ENCODE measurements around the gene PHF13. TPM values are rescaled to one million over a fixed set of nuclear protein-coding genes. Genes with fewer than 3 reads are reported as not detected.

Gene PHF13
- total RNA-seq, 6 experiments from 2014 or later: 2.7 to 6.2 (median 4.5) TPM

DNA sequence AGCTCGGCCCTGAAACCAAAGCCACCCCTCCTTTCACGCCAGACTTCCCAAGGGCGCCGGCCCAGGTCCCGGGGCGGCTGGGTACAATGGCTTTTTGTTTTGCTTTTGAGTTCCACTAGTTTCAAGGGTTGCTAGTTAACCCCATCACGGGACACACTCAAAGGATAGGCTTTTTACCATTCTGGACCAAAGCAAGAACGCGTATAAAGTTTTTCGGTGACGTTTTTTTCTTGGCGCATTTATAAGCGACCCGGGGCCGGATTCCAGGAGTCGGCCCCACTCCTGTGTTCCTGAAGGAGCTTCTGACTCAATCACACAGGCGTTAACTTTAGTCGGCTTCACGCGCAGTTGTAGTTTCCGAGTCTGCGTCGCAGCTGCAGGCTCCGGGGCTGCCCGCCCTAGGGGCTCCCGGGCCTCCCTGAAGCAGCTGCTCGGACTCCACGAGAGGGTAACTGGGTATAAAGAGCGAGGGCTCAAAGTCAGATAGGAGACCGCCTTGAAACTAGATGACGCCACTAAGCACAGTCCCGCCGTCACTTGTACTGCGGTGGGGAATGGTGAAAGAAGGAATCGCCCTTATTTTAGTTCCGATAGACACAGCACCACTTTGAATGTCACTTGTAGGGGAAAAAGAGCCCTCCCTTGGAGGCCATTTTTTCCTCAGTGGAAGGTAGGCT is 10.2 kb upstream of the PHF13 start:
- no peaks in the 10 kb centered on the region for H3K27me3 ChIP-seq
- intact Hi-C loops (cut with DNase I): no loop called here
- peaks cover 0 to 11% (median 3%) of the 10 kb centered on the region in 4 donors for H3K36me3 ChIP-seq
- peak overlapping the region; percentile 86 to 98 (median 92) for H3K4me3 ChIP-seq
- ATAC-seq (peak; percentile 3 to 6 (median 6)), DNase-seq (peak in 2 of 3 donors; percentile 49 to 66)
- peak overlapping the region; percentile 96 to 98 (median 98) for H3K27ac ChIP-seq
- H3K9me3 ChIP-seq: no peaks in the 10 kb centered on the region
- 0% methylated on average over 33 of the region's 36 CpGs for WGBS (ENCODE audit: insufficient coverage, low coverage, low lambda C conversion rate, missing lambda C conversion rate)
- TF ChIP-seq POLR2A (IDR thresholded peaks at IDR 0.05): no peak
- TF ChIP-seq, protein P1, sequence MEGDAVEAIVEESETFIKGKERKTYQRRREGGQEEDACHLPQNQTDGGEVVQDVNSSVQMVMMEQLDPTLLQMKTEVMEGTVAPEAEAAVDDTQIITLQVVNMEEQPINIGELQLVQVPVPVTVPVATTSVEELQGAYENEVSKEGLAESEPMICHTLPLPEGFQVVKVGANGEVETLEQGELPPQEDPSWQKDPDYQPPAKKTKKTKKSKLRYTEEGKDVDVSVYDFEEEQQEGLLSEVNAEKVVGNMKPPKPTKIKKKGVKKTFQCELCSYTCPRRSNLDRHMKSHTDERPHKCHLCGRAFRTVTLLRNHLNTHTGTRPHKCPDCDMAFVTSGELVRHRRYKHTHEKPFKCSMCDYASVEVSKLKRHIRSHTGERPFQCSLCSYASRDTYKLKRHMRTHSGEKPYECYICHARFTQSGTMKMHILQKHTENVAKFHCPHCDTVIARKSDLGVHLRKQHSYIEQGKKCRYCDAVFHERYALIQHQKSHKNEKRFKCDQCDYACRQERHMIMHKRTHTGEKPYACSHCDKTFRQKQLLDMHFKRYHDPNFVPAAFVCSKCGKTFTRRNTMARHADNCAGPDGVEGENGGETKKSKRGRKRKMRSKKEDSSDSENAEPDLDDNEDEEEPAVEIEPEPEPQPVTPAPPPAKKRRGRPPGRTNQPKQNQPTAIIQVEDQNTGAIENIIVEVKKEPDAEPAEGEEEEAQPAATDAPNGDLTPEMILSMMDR (IDR thresholded peaks at IDR 0.05): no peak
- peaks cover 0 to 53% (median 18%) of the 10 kb centered on the region in 4 donors for H3K4me1 ChIP-seq

DNA sequence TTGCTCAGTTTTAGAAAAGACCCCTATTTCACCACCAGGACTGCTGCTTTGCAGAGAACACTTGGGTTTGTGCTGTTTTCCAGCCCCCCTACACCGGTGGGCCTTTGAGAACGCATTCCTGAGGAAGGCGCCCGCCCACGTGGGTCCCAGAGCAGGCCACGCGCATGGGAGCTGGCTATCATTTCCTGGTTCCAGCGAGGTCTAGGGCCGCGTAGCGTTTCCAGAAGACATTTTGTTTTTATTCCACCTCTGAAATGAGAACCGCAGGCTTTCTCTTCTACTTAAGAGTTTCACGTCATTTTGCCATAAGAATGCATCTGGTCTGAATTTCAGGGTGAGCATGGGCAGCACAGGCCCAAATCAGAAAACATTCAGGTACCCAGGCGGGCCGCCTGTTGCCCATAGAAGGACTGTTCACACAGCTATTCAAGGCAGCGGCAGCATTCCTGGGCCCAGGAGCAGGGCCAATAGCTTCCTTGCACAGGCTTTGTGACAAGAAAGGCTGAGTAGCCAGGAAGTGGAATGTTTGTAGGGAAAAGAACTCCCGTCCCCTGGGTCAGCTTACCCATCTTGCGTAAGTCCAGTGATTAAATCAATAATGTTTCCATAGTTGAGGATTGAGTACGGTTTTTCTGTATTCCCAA is 9.5 kb upstream of the PHF13 start:
- Histone ChIP-seq H3K9me3 (no peaks in the 10 kb centered on the region), H3K27me3 (no peaks in the 10 kb centered on the region), H3K36me3 (peaks cover 0 to 4% (median under 1%) of the 10 kb centered on the region in 4 donors), H3K4me3 (peak overlapping the region; percentile 86 to 98 (median 92)), H3K4me1 (peaks cover 0 to 46% (median 17%) of the 10 kb centered on the region in 4 donors), H3K27ac (peak overlapping the region; percentile 96 to 98 (median 98))
- peak; percentile 90 for TF ChIP-seq POLR2A (IDR thresholded peaks at IDR 0.05)
- TF ChIP-seq, protein P1 (IDR thresholded peaks at IDR 0.05): peak in 1 of 4 donors; percentile 7
- intact Hi-C loops (cut with DNase I): no loop called here
- WGBS (ENCODE audit: insufficient coverage, low coverage, low lambda C conversion rate, missing lambda C conversion rate): 14% methylated on average over 17 of the region's 19 CpGs
- ATAC-seq: peak; percentile 36 to 57 (median 44)
- DNase-seq: peak; percentile 80 to 91 (median 89)

DNA sequence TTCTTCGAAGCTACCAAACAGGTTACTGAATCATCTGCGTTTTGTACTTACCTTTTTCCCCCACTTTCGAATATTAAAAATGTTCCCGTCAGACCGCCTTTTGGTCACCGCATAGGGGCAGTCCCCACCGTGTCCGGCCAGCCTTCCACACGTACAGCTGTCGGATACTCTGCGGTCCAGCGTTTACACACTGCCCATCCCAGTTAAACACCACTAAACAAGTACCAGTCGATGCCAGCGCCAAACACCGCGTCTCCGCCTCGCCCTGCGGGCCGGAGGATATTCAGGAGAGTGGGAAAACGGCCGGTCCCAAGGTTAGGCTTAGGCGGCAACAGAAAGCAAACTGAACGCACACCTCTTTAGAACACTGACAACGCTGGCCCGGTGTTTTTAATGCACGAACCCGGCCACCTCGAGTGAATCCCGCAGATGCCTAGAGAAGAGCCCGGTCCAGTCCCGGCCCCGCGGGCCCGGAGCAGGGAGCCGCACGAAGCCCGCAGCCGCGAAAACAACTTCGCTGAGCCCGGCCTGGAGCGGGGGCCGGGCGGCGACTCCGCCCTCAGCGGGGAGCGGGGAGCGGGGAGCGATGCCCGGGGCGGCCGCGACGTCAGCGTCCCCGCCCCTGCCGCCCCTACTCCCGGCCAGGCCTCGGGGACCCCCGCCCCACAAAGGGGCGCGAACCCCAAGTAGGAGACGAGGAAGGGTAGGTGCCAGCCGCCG is 730 bp upstream of the PHF13 start:
- Histone ChIP-seq H3K36me3 (no peaks in the 10 kb centered on the region), H3K9me3 (no peaks in the 10 kb centered on the region), H3K4me1 (peaks cover 0 to 11% (median 0%) of the 10 kb centered on the region in 4 donors), H3K4me3 (peak overlapping the region; percentile 72 to 88 (median 82)), H3K27me3 (no peaks in the 10 kb centered on the region), H3K27ac (peak overlapping the region; percentile 83 to 91 (median 90))
- under 1% methylated on average over 26 of the region's 67 CpGs for WGBS (ENCODE audit: insufficient coverage, low coverage, low lambda C conversion rate, missing lambda C conversion rate)
- intact Hi-C loops (cut with DNase I): no loop called here
- TF ChIP-seq, protein P1 (IDR thresholded peaks at IDR 0.05): peak in 1 of 4 donors; percentile 12
- peak; percentile 58 for TF ChIP-seq POLR2A (IDR thresholded peaks at IDR 0.05)
- peak; percentile 65 to 74 (median 68) for DNase-seq
- peak; percentile 41 to 66 (median 60) for ATAC-seq

DNA sequence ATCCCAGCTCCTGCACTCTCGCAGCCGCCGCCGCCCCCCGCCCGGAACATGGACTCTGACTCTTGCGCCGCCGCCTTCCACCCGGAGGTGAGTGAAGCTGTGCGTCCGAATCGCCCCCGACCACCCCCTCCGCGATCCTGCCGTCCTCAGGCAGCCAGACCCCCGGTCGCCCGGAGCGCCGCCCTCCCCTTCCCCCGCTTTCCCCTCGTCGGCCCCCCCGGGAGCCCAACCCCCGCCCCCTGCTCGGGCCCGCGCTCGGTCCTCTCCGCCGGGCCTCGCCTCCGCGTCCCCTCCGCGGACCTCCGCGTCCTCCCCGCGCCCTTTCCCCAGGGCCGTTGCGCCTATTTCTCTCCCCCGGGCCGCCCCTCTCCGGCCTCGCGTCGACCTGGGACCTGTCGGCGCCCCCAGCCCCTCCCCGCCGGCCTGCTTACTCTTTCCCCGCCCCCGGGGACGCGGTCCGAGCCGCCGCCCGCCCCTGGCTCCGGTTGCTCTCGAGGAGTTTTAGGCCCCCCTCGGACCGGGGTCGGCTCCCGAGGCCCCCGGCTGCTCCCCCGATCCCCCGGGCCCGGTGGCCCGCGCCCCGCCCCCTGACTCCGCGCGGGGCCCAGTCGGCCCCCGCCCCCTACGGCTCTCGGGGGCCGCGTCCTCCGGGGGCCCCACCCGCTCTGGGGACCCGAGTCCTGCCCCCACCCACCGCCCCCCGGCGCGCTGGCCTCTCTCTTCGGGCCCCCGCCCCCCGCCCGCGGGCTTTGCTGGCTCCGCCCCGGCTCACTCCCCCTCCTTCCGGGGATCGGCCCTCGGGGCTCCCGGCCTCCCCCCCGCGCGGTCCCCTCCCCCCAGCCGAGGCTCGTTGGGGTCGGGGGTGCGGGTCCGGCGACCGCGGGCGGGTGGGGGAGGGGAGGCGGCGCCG is 743 bp downstream of the PHF13 start:
- intact Hi-C loops (cut with DNase I): no loop called here
- H3K27ac ChIP-seq: peak overlapping the region; percentile 47 to 85 (median 68)
- WGBS (ENCODE audit: insufficient coverage, low coverage, low lambda C conversion rate, missing lambda C conversion rate): 2% methylated on average over 18 of the region's 117 CpGs
- peaks cover 0 to 11% (median 0%) of the 10 kb centered on the region in 4 donors for H3K4me1 ChIP-seq
- no peaks in the 10 kb centered on the region for H3K36me3 ChIP-seq
- TF ChIP-seq, protein P1 (IDR thresholded peaks at IDR 0.05): no peak
- no peak for TF ChIP-seq POLR2A (IDR thresholded peaks at IDR 0.05)
- peak overlapping the region; percentile 82 to 88 (median 86) for H3K4me3 ChIP-seq
- H3K9me3 ChIP-seq: no peaks in the 10 kb centered on the region
- no peak for ATAC-seq
- peak in 2 of 3 donors; percentile 70 for DNase-seq
- H3K27me3 ChIP-seq: no peaks in the 10 kb centered on the region
